ENCODE data around the gene PRODH2. TPM values are rescaled to one million over a fixed set of nuclear protein-coding genes. Genes with fewer than 3 reads are reported as not detected.

PRODH2 gene
- total and polyA plus RNA-seq, 2 donors (not counting 3 experiments of a cell fraction or from before 2014, with no cell fraction given): not detected

DNA sequence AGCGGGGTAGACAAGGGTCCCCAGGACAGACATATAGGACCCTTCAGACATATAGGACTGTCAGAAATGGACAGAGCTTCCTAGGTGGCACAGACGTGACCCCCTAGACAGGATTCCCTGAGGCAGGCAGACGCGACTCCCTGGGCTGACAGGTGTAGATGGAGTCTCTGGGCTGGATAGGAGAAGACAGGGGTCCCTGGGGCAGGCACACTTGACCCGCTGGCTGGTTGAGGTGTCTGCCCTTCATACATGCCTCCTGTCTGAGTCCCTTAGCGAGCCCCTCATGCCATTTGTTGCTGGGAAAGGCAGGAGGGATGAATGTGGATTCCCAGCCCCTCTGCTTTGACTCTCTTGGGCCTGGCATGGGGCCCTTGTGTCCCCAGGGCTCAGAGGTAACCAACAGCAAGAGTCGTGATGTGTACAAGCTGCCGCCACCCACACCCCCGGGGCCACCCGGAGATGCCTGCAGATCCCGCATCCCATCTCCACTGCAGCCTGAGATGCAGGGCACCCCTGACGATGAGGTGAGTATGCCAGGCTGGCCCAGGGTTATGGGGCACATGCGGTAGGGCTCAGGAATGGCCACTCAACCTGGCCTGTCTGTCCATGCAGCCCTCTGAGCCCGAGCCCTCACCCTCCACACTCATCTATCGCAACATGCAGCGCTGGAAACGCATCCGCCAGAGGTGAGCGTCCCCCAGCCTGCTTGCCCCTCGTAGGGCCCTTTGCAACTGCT is 58.8 kb downstream of the PRODH2 start:
- Histone ChIP-seq H3K4me2 (ENCODE audit: insufficient read depth, low read length) (no peak overlapping the region), H3K4me3 (replicated peaks in 1 of 3; ENCODE audit: insufficient read depth in 1 of 3, low read depth in 1 of 3, low read length in 3 of 3) (no peak overlapping the region), H2AFZ (ENCODE audit: low read depth, low read length) (no peak overlapping the region), H3K4me1 (ENCODE audit: control insufficient read depth, extremely low read depth, insufficient read depth, low read length) (peaks cover 23% of the 10 kb centered on the region), H3K27ac (ENCODE audit: insufficient read depth, low read depth, low read length) (no peak overlapping the region), H4K20me1 (replicated peaks; ENCODE audit: control insufficient read depth, extremely low read depth, insufficient read depth, low read length) (no peaks in the 10 kb centered on the region), H3K79me2 (ENCODE audit: control insufficient read depth, insufficient read depth, low read length) (peaks cover 13% of the 10 kb centered on the region), H3K9ac (replicated peaks; ENCODE audit: extremely low read depth, insufficient read depth, low read length) (no peak overlapping the region), H3K27me3 (ENCODE audit: control insufficient read depth in 2 of 2, insufficient read depth in 2 of 2, low read length in 2 of 2) (no peaks in the 10 kb centered on the region), H3K9me3 (replicated peaks; ENCODE audit: control insufficient read depth, insufficient read depth, low read length) (no peaks in the 10 kb centered on the region), H3K9me1 (replicated peaks; ENCODE audit: control insufficient read depth, extremely low read depth, insufficient read depth, low read length) (no peaks in the 10 kb centered on the region), H3K36me3 (ENCODE audit: control insufficient read depth in 2 of 2, extremely low read depth in 1 of 2, insufficient read depth in 2 of 2, low read length in 2 of 2) (peaks cover 0 to 13% of the 10 kb centered on the region in 2 experiments)
- ChIA-PET CTCF (no interaction called here), POLR2A (no interaction called here)
- FAIRE-seq (no peak), DNase-seq (ENCODE audit: low read depth, low spot score) (no peak)
- dilution Hi-C loops (cut with MboI; ENCODE audit: extremely low pct_ligation_motif_present, low sequenced_read_pairs) (no loop called here), intact Hi-C loops (cut with micrococcal nuclease) (no loop called here)
- no TSS peak for BruUV-seq (replicated peaks)
- TF ChIP-seq CTCF (IDR thresholded peaks at IDR 0.05; ENCODE audit: extremely low read depth in 1 of 2, insufficient read depth in 1 of 2, low read depth in 1 of 2, low read length in 2 of 2) (no peak), POLR2A (IDR thresholded peaks at IDR 0.05; ENCODE audit: low read depth, low read length) (no peak), FOS (IDR thresholded peaks at IDR 0.05; ENCODE audit: borderline replicate concordance, insufficient read depth, low read length) (no peak)

DNA sequence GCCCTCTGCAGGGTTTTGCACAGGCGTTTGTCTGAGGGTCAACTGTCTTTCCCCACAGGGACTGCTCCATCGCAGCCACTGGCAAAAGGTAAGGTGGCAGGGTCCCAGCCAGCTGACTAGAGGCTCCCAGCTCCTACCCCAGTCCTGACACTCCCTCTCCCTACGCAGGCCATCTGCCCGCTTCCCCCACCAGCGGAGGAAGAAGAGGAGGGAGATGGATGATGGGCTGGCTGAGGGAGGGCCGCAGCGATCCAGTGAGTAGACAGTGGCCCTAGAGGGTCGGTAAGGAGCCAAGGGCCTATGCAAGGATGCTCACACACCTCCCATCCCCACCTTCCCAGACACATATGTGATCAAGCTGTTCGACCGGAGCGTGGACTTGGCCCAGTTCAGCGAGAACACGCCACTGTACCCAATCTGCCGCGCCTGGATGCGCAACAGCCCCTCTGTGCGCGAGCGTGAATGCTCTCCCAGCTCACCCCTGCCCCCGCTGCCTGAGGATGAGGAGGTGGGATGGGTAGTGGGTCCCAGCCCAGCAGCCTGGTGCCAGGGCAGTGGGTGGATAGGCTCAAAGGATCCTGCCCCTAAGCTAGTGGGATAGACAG is 59.8 kb downstream of the PRODH2 start:
- Histone ChIP-seq H3K36me3 (ENCODE audit: control insufficient read depth in 2 of 2, extremely low read depth in 1 of 2, insufficient read depth in 2 of 2, low read length in 2 of 2) (peaks cover 0 to 13% of the 10 kb centered on the region in 2 experiments), H3K4me3 (replicated peaks in 1 of 3; ENCODE audit: insufficient read depth in 1 of 3, low read depth in 1 of 3, low read length in 3 of 3) (no peak overlapping the region), H3K79me2 (ENCODE audit: control insufficient read depth, insufficient read depth, low read length) (peaks cover 12% of the 10 kb centered on the region), H3K27ac (ENCODE audit: insufficient read depth, low read depth, low read length) (no peak overlapping the region), H2AFZ (ENCODE audit: low read depth, low read length) (no peak overlapping the region), H3K9me3 (replicated peaks; ENCODE audit: control insufficient read depth, insufficient read depth, low read length) (no peaks in the 10 kb centered on the region), H3K9ac (replicated peaks; ENCODE audit: extremely low read depth, insufficient read depth, low read length) (no peak overlapping the region), H3K27me3 (ENCODE audit: control insufficient read depth in 2 of 2, insufficient read depth in 2 of 2, low read length in 2 of 2) (no peaks in the 10 kb centered on the region), H3K9me1 (replicated peaks; ENCODE audit: control insufficient read depth, extremely low read depth, insufficient read depth, low read length) (no peaks in the 10 kb centered on the region), H3K4me1 (ENCODE audit: control insufficient read depth, extremely low read depth, insufficient read depth, low read length) (peaks cover 20% of the 10 kb centered on the region), H4K20me1 (replicated peaks; ENCODE audit: control insufficient read depth, extremely low read depth, insufficient read depth, low read length) (no peaks in the 10 kb centered on the region), H3K4me2 (ENCODE audit: insufficient read depth, low read length) (no peak overlapping the region)
- DNase-seq (ENCODE audit: low read depth, low spot score): no peak
- CTCF ChIA-PET: no interaction called here
- intact Hi-C loops (cut with micrococcal nuclease): no loop called here
- dilution Hi-C loops (cut with MboI; ENCODE audit: extremely low pct_ligation_motif_present, low sequenced_read_pairs): no loop called here
- no TSS peak for BruUV-seq (replicated peaks)
- TF ChIP-seq POLR2AphosphoS5 (IDR thresholded peaks at IDR 0.05; ENCODE audit: insufficient read depth, low read depth, low read length): no peak
- no peak for TF ChIP-seq EZH2 (IDR thresholded peaks at IDR 0.05; ENCODE audit: borderline replicate concordance, low read depth, low read length, severe bottlenecking)
- TF ChIP-seq GATA2 (IDR thresholded peaks at IDR 0.05; ENCODE audit: insufficient read depth, insufficient read length, low read depth, low read length): no peak
- no peak for FAIRE-seq
- POLR2A ChIA-PET: no interaction called here

Data from endothelial cell of umbilical vein (primary cell).